GM23338 (cell line): ENCODE measurements around the gene TMEM239.

Experiments
- CREB1 ChIP-seq: fragments of 250-450 bp; sonication (Bioruptor Pico); IDR thresholded peaks from 2 replicates; pipeline ENCODE4 v1.5.0; 2020; ENCODE audit warnings: low read depth, mild to moderate bottlenecking, moderate library complexity
- EZH2 ChIP-seq: fragments of 200-600 bp; sonication (generic); IDR thresholded peaks from one replicate; pipeline ENCODE4 v1.8.0; 2017; ENCODE audit warnings: antibody characterized with exemption, mild to moderate bottlenecking, low read depth; ENCODE audit not compliant: unreplicated experiment
- EZH2phosphoT487 ChIP-seq: fragments of 200-600 bp; sonication (generic); IDR thresholded peaks from one replicate; pipeline ENCODE4 v1.8.1; 2018; ENCODE audit warnings: antibody characterized with exemption; ENCODE audit not compliant: unreplicated experiment
- JUNB ChIP-seq: IDR thresholded peaks from one replicate; pipeline ENCODE4 v1.6.1; 2016; ENCODE audit warnings: antibody characterized with exemption; ENCODE audit not compliant: unreplicated experiment
- NANOG ChIP-seq: IDR thresholded peaks from 2 replicates; pipeline ENCODE4 v1.6.1; 2016; ENCODE audit warnings: antibody characterized with exemption, borderline replicate concordance
- POLR2AphosphoS5 ChIP-seq: IDR thresholded peaks from 2 replicates; pipeline ENCODE4 v1.6.1; 2016; ENCODE audit warnings: antibody characterized with exemption, low read depth
- STAT1 ChIP-seq: IDR thresholded peaks from one replicate; pipeline ENCODE4 v1.6.1; 2016; ENCODE audit warnings: antibody characterized with exemption; ENCODE audit not compliant: unreplicated experiment
- ZNF114 ChIP-seq: fragments of 250-450 bp; sonication (Bioruptor Pico); IDR thresholded peaks from 2 replicates; pipeline ENCODE4 v1.5.0; 2020; ENCODE audit warnings: mild to moderate bottlenecking, moderate library complexity
- TF ChIP-seq, protein P1 (sequence below), 2 experiments: fragments of 200-600 bp in 1 of 2; sonication (generic) in 1 of 2; conservative IDR thresholded peaks; 2 replicates each; pipeline versions ENCODE4 v1.5.1 to v1.6.1; 2016 to 2017; ENCODE audit warnings: antibody characterized with exemption in 2 of 2, low read depth in 2 of 2, mild to moderate bottlenecking in 2 of 2, moderate library complexity in 1 of 2
- TF ChIP-seq, protein P2 (sequence below): IDR thresholded peaks from one replicate; pipeline ENCODE4 v1.6.1; 2018; ENCODE audit warnings: antibody characterized with exemption; ENCODE audit not compliant: unreplicated experiment
- TF ChIP-seq, protein P3 (sequence below): IDR thresholded peaks from 2 replicates; pipeline ENCODE4 v1.6.1; 2016; ENCODE audit warnings: antibody characterized with exemption

DNA sequence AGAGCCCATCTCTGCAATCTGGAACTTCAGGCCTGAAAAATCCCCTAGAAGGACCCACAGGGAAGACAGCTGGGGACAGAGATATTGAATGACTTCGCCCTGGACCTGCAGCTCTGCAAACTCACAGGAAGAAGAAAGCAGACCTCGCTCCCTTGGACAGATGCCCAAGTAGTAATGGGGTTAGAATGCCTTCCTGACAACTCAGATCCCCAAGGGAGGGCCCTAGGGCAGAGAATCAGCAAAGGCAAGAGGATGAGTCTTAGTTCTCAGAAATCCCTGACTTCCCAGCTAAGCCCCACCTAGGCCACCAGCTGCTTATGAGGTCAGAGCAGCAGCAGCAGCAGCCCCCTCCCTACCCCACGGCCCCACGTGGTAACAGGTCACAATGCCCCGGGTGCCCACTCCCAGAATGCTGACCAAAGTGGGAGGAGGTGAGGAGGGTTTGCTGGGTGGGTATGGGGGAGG, 1.5 kb upstream of the TMEM239 start, which contains the start of gene C20orf141:
- TF ChIP-seq, protein P1, sequence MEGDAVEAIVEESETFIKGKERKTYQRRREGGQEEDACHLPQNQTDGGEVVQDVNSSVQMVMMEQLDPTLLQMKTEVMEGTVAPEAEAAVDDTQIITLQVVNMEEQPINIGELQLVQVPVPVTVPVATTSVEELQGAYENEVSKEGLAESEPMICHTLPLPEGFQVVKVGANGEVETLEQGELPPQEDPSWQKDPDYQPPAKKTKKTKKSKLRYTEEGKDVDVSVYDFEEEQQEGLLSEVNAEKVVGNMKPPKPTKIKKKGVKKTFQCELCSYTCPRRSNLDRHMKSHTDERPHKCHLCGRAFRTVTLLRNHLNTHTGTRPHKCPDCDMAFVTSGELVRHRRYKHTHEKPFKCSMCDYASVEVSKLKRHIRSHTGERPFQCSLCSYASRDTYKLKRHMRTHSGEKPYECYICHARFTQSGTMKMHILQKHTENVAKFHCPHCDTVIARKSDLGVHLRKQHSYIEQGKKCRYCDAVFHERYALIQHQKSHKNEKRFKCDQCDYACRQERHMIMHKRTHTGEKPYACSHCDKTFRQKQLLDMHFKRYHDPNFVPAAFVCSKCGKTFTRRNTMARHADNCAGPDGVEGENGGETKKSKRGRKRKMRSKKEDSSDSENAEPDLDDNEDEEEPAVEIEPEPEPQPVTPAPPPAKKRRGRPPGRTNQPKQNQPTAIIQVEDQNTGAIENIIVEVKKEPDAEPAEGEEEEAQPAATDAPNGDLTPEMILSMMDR (conservative IDR thresholded peaks at IDR 0.05; ENCODE audit: low read depth in 2 of 2): no peak
- no peak for TF ChIP-seq POLR2AphosphoS5
- no peak for TF ChIP-seq EZH2
- TF ChIP-seq EZH2phosphoT487: no peak
- no peak for TF ChIP-seq CREB1 (CRISPR knock-in tag)
- TF ChIP-seq, protein P2, sequence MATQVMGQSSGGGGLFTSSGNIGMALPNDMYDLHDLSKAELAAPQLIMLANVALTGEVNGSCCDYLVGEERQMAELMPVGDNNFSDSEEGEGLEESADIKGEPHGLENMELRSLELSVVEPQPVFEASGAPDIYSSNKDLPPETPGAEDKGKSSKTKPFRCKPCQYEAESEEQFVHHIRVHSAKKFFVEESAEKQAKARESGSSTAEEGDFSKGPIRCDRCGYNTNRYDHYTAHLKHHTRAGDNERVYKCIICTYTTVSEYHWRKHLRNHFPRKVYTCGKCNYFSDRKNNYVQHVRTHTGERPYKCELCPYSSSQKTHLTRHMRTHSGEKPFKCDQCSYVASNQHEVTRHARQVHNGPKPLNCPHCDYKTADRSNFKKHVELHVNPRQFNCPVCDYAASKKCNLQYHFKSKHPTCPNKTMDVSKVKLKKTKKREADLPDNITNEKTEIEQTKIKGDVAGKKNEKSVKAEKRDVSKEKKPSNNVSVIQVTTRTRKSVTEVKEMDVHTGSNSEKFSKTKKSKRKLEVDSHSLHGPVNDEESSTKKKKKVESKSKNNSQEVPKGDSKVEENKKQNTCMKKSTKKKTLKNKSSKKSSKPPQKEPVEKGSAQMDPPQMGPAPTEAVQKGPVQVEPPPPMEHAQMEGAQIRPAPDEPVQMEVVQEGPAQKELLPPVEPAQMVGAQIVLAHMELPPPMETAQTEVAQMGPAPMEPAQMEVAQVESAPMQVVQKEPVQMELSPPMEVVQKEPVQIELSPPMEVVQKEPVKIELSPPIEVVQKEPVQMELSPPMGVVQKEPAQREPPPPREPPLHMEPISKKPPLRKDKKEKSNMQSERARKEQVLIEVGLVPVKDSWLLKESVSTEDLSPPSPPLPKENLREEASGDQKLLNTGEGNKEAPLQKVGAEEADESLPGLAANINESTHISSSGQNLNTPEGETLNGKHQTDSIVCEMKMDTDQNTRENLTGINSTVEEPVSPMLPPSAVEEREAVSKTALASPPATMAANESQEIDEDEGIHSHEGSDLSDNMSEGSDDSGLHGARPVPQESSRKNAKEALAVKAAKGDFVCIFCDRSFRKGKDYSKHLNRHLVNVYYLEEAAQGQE: no peak
- TF ChIP-seq JUNB: no peak
- TF ChIP-seq, protein P3, sequence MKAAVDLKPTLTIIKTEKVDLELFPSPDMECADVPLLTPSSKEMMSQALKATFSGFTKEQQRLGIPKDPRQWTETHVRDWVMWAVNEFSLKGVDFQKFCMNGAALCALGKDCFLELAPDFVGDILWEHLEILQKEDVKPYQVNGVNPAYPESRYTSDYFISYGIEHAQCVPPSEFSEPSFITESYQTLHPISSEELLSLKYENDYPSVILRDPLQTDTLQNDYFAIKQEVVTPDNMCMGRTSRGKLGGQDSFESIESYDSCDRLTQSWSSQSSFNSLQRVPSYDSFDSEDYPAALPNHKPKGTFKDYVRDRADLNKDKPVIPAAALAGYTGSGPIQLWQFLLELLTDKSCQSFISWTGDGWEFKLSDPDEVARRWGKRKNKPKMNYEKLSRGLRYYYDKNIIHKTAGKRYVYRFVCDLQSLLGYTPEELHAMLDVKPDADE: no peak
- no peak for TF ChIP-seq STAT1
- no peak for TF ChIP-seq ZNF114 (CRISPR knock-in tag)
- no peak for TF ChIP-seq NANOG
